K562 (cell line): ENCODE data around the gene CYP2A6.

Experiments used
- ARID3A ChIP-seq: IDR thresholded peaks from 2 replicates; pipeline ENCODE4 v1.6.1; 2012; ENCODE audit warnings: low read depth, low read length, improper control_type of control experiment, borderline replicate concordance
- HOMEZ ChIP-seq: fragments of 250-450 bp; sonication (Bioruptor Pico); IDR thresholded peaks from 2 replicates; pipeline ENCODE4 v1.4.0; 2020; ENCODE audit warnings: mild to moderate bottlenecking, moderate library complexity
- MAFG ChIP-seq: fragments of 450-650 bp; conservative IDR thresholded peaks from 2 replicates; pipeline ENCODE4 v1.6.1; 2016; ENCODE audit warnings: missing genetic modification characterization, missing compliant biosample characterization
- SMARCC2 ChIP-seq: fragments of 450-650 bp; IDR thresholded peaks from 2 replicates; pipeline ENCODE4 v1.6.1; 2017; ENCODE audit warnings: antibody characterized with exemption, moderate library complexity, mild to moderate bottlenecking, low read depth
- ZBTB7A ChIP-seq: IDR thresholded peaks from 2 replicates; pipeline ENCODE4 v1.6.1; 2011; ENCODE audit warnings: low read depth, mild to moderate bottlenecking, low read length, moderate library complexity, borderline replicate concordance; ENCODE audit not compliant: control insufficient read depth
- ZNF76 ChIP-seq: fragments of 250-450 bp; sonication (Bioruptor Pico); IDR thresholded peaks from 2 replicates; pipeline ENCODE4 v1.4.0; 2020; ENCODE audit warnings: mild to moderate bottlenecking, moderate library complexity, borderline replicate concordance

DNA sequence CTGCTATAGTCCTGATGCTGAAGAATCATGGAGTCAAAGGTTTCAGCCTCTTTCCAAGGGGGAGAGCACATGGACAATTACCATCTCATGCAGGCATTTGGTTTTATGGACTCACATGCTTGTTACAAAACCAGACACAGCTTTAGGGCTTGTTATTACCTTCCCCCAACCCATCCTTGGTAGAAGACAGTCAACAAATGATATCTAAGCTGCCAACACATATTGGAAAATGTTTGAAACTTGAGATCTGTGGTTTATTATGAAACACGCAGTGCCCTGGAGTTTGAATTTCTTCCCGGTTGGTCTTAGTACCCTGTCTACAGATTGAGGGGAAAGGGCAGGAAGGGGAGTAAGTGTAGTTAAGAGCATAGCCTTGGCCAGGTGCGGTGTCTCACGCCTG is 12.5 kb upstream of the CYP2A6 start:
- TF ChIP-seq SMARCC2 (no peak), ARID3A (no peak), MAFG (no peak), ZNF76 (CRISPR knock-in tag) (no peak), HOMEZ (CRISPR knock-in tag) (no peak), ZBTB7A (no peak)
